Upper lobe of left lung (tissue), 4 donors: ENCODE measurements around the gene CNDP1.

ENCODE experiments used
- EP300 ChIP-seq, 4 donors: sonication (generic); formaldehyde crosslinking; IDR thresholded peaks; one replicate each; pipeline ENCODE4 v1.5.1; 2017; ENCODE audit warnings: antibody characterized with exemption in 4 of 4, control low read depth in 2 of 4
- POLR2A ChIP-seq, 4 donors: fragments of 450-650 bp; IDR thresholded peaks; one replicate each; pipeline ENCODE4 v1.5.1; 2016 to 2017; ENCODE audit warnings: antibody characterized with exemption in 4 of 4, mild to moderate bottlenecking in 2 of 4
- TF ChIP-seq, protein P1 (sequence below), 6 experiments: fragments of 450-650 bp in 4 of 6; fragments of 200-600 bp in 2 of 6; sonication (generic) in 2 of 6; IDR thresholded peaks; one replicate each; pipeline ENCODE4 v1.5.1; 2016 to 2019; ENCODE audit warnings: antibody characterized with exemption in 6 of 6

DNA sequence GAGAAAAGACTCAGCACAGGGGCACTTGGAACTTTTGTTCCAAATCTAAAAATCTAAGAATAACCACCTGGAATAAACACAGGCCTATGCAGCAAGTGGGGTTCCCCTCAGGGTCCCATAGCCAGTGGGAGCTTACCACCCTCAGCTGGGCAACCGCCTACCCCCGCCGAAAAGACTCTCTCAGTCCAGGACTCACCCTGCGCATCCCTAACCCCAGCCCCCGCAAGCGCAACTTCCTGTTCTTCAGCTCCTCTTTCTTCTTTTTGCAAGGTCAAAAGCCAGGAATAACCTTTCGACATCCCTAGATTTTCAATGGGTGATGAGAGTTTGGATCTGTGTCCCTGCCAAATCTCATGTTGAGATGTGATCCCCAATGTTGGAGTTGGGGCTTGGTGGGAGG is 13.6 kb downstream of the CNDP1 start:
- no peak for TF ChIP-seq POLR2A (IDR thresholded peaks at IDR 0.05)
- no peak for TF ChIP-seq EP300 (IDR thresholded peaks at IDR 0.05)
- TF ChIP-seq, protein P1, sequence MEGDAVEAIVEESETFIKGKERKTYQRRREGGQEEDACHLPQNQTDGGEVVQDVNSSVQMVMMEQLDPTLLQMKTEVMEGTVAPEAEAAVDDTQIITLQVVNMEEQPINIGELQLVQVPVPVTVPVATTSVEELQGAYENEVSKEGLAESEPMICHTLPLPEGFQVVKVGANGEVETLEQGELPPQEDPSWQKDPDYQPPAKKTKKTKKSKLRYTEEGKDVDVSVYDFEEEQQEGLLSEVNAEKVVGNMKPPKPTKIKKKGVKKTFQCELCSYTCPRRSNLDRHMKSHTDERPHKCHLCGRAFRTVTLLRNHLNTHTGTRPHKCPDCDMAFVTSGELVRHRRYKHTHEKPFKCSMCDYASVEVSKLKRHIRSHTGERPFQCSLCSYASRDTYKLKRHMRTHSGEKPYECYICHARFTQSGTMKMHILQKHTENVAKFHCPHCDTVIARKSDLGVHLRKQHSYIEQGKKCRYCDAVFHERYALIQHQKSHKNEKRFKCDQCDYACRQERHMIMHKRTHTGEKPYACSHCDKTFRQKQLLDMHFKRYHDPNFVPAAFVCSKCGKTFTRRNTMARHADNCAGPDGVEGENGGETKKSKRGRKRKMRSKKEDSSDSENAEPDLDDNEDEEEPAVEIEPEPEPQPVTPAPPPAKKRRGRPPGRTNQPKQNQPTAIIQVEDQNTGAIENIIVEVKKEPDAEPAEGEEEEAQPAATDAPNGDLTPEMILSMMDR (IDR thresholded peaks at IDR 0.05), result no peak
